Body of pancreas (tissue), 4 donors: ENCODE data around the gene DPYSL4.

Source experiments
- POLR2A ChIP-seq, 3 donors: fragments of 450-650 bp; IDR thresholded peaks; one replicate each; pipeline ENCODE4 v1.6.1; 2016; ENCODE audit warnings: antibody characterized with exemption in 3 of 3, mild to moderate bottlenecking in 2 of 3
- TF ChIP-seq, protein P1 (sequence below), 7 experiments: fragments of 450-650 bp in 4 of 7; fragments of 200-600 bp in 3 of 7; sonication (generic) in 3 of 7; IDR thresholded peaks; one replicate each; pipeline ENCODE4 v1.5.1; 2016 to 2019; ENCODE audit warnings: antibody characterized with exemption in 7 of 7

DNA sequence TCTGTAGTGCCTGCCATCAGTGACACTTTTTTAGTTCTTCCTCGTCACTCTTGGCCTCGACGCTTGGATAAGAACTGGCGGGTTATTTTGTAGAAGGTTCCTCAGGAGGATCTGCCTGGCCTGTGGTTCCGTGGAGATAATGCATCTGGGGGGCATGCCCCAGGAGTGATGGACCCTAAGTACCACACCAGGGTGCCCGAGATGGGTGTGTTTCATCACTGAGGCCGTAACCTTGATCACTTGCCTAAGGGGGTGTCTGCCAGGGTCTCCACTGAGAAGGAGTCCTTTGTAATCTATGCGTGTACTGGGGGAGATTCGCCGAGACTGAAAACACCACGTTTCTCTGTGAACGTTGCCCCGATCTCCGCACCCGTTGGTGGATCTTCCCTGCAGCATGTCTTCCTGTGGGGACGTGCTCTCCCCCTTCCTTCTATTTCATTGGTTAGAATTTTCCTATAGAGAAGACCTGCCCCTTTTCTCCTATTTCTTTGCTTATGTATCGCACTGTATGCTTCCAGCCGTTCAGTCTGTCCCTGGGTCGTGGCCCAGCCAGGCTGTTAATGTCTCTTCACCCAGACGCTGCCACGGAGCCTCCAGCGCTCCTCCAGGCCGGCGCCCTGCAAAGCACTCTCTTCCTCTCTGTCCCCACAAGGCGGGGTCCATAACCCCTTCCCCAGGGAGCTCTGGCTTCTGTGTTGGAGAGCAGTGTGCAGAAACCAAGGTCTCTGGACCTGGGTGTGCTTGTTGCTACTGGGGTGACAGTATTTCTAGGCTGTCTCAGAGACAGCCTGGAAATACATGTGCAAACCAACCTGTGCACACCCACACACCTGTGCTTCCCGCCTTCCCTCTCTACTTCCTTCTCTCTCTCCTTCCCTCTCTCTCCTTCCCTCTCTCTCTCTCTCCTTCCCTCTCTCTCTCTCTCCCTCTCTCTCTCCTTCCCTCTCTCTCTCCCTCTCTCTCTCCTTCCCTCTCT is 14.4 kb upstream of the DPYSL4 start:
- TF ChIP-seq, protein P1, sequence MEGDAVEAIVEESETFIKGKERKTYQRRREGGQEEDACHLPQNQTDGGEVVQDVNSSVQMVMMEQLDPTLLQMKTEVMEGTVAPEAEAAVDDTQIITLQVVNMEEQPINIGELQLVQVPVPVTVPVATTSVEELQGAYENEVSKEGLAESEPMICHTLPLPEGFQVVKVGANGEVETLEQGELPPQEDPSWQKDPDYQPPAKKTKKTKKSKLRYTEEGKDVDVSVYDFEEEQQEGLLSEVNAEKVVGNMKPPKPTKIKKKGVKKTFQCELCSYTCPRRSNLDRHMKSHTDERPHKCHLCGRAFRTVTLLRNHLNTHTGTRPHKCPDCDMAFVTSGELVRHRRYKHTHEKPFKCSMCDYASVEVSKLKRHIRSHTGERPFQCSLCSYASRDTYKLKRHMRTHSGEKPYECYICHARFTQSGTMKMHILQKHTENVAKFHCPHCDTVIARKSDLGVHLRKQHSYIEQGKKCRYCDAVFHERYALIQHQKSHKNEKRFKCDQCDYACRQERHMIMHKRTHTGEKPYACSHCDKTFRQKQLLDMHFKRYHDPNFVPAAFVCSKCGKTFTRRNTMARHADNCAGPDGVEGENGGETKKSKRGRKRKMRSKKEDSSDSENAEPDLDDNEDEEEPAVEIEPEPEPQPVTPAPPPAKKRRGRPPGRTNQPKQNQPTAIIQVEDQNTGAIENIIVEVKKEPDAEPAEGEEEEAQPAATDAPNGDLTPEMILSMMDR (IDR thresholded peaks at IDR 0.05): no peak
- TF ChIP-seq POLR2A (IDR thresholded peaks at IDR 0.05): no peak
